ENCODE data around the gene HOXC4. TPM values are rescaled to one million over a fixed set of nuclear protein-coding genes. Genes with fewer than 3 reads are reported as not detected.

Gene HOXC4
- total and polyA plus RNA-seq, 10 of the 15 experiments (the other 5 are each of a cell fraction or from before 2014, with no cell fraction given), result 1.0 to 11.4 (median 4.2) TPM

DNA sequence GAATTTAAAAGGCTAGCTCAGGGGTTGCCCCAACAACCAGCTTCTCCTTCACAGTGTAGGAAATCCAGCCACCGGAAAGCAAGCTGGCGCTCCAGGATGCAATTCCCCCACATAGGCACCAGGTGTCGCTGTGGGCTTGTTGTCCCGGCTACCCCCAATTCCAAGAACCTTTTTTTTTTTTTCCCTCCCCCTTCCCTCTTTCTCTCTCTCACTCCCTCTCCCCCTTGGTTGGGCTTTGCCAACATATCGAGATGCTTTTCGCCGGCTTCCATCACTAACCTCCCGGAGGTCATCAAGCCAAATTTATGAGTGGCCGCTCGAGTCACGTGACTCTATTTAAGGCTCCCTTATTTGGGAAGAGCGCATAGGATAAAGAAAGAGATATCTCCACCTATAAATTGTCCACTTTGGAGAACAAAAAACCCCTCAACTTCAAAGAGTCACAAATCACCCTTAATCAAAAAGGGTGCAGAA, 21.0 kb upstream of the HOXC4 start, which contains the start of gene HOXC5:
TSS of gene HOXC5 (plus strand) at position 424 of the 474 bp plus-strand sequence. CDS start 73 bp downstream, outside the sequence.
- Histone ChIP-seq H3K27ac (ENCODE audit: control insufficient read depth, insufficient read depth) (no peak within 1 kb of the TSS), H3K4me1 (ENCODE audit: control insufficient read depth, insufficient read depth, low read length) (peaks cover 9% of the 10 kb centered on the region; the same call in 1 of the 2 replicates), H3K9me3 (replicated peaks; ENCODE audit: control insufficient read depth, insufficient read depth, low read length) (no peaks in the 10 kb centered on the region), H3K9ac (ENCODE audit: control insufficient read depth, insufficient read depth, low read length) (no peak within 1 kb of the TSS), H3K36me3 (ENCODE audit: control insufficient read depth in 2 of 2, insufficient read depth in 2 of 2, low read length in 1 of 2) (no peaks in the 10 kb centered on the region), H3K4me2 (ENCODE audit: control insufficient read depth, insufficient read depth) (peak within 1 kb of the TSS; percentile 88), H3K79me2 (ENCODE audit: control insufficient read depth, insufficient read depth, low read length) (no peaks in the 10 kb centered on the region), H4K20me1 (ENCODE audit: control insufficient read depth, insufficient read depth) (no peaks in the 10 kb centered on the region), H2AFZ (ENCODE audit: control insufficient read depth, low read depth, low read length) (peak within 1 kb of the TSS; percentile 42), H3K4me3 (peak within 1 kb of the TSS; percentile 61), H3K27me3 (replicated peaks in 1 of 2; ENCODE audit: control insufficient read depth in 2 of 2, insufficient read depth in 2 of 2, low read length in 1 of 2) (peaks cover 3 to 30% of the 10 kb centered on the region in 2 experiments)
- RAD21 ChIA-PET (ENCODE audit: unreplicated experiment), result interaction anchor here (0.7 to 12.6 kb wide), 34 partner anchors 8 to 248 kb away, joined by 3 to 222 read pairs (median 7); partner anchors contain the start of genes CBX5, HNRNPA1, HOXC10 and HOXC4
- 4% methylated on average over 12 of the region's 12 CpGs for WGBS (ENCODE audit: insufficient coverage, insufficient replicate concordance, low lambda C conversion rate, missing lambda C conversion rate)
- DNase-seq (ENCODE audit: low read depth, low spot score) (no peak), FAIRE-seq (peak; percentile 96), ATAC-seq (peak; percentile 43)
- SMC1A ChIA-PET (ENCODE audit: uncharacterized antibody, unreplicated experiment), result interaction anchor here (0.6 to 5.5 kb wide), 46 partner anchors 9 to 408 kb away, joined by 3 to 126 read pairs (median 6); partner anchors contain the start of genes HOXC10, HOXC4, HOXC8 and SMUG1
- BruUV-seq (replicated peaks), result no TSS peak
- POLR2A ChIA-PET, result interaction anchor here (0.6 to 2.1 kb wide), 11 partner anchors 9 to 416 kb away, joined by 3 to 12 read pairs (median 4); no protein-coding TSS in a partner anchor
- CTCF ChIA-PET, result interaction anchor here (0.6 to 13.4 kb wide), 50 partner anchors 8 to 465 kb away, joined by 3 to 343 read pairs (median 4); partner anchors contain the start of genes HNRNPA1, HOXC10, HOXC4 and HOXC8
- in situ Hi-C loops (cut with MboI) (no loop called here), intact Hi-C loops (cut with micrococcal nuclease; ENCODE audit: unreplicated experiment) (loop anchor here (1.0 to 2.0 kb wide), 4 partner anchors 26 to 168 kb away; no protein-coding TSS in a partner anchor)
- TF ChIP-seq ZNF384 (IDR thresholded peaks at IDR 0.05; ENCODE audit: borderline replicate concordance, low read depth, low read length), result peak; percentile 93
- TF ChIP-seq STAT1 (conservative IDR thresholded peaks at IDR 0.05), result 0 out of 2 replicates have a peak, but pooled peaks have one; percentile 20
- TF ChIP-seq POLR2A (IDR thresholded peaks at IDR 0.05; ENCODE audit: low read depth, low read length), result no peak
- TF ChIP-seq JUND (IDR thresholded peaks at IDR 0.05; ENCODE audit: low read depth, low read length), result no peak
- TF ChIP-seq RELA (IDR thresholded peaks at IDR 0.05; ENCODE audit: borderline replicate concordance, partially characterized antibody), result no peak
- no peak for TF ChIP-seq GATAD2B (conservative IDR thresholded peaks at IDR 0.05; ENCODE audit: low read depth)
- TF ChIP-seq CBX5 (IDR thresholded peaks at IDR 0.05; ENCODE audit: low read depth), result no peak
- peak; percentile 58; the same call in 1 of the 3 replicates for TF ChIP-seq POU2F2 (IDR thresholded peaks at IDR 0.05; ENCODE audit: borderline replicate concordance, low read depth, low read length)
- TF ChIP-seq, protein P1, sequence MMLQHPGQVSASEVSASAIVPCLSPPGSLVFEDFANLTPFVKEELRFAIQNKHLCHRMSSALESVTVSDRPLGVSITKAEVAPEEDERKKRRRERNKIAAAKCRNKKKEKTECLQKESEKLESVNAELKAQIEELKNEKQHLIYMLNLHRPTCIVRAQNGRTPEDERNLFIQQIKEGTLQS (IDR thresholded peaks at IDR 0.05; ENCODE audit: borderline replicate concordance, extremely low read depth, low read depth, low read length), result peak; percentile 60; the same call in 1 of the 2 replicates
- TF ChIP-seq MTA2 (IDR thresholded peaks at IDR 0.05; ENCODE audit: low read depth), result 0 out of 2 replicates have a peak, but pooled peaks have one; percentile 15
- TF ChIP-seq, protein P2, sequence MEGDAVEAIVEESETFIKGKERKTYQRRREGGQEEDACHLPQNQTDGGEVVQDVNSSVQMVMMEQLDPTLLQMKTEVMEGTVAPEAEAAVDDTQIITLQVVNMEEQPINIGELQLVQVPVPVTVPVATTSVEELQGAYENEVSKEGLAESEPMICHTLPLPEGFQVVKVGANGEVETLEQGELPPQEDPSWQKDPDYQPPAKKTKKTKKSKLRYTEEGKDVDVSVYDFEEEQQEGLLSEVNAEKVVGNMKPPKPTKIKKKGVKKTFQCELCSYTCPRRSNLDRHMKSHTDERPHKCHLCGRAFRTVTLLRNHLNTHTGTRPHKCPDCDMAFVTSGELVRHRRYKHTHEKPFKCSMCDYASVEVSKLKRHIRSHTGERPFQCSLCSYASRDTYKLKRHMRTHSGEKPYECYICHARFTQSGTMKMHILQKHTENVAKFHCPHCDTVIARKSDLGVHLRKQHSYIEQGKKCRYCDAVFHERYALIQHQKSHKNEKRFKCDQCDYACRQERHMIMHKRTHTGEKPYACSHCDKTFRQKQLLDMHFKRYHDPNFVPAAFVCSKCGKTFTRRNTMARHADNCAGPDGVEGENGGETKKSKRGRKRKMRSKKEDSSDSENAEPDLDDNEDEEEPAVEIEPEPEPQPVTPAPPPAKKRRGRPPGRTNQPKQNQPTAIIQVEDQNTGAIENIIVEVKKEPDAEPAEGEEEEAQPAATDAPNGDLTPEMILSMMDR (IDR thresholded peaks at IDR 0.05 in 2 of 3, conservative IDR thresholded peaks at IDR 0.05 in 1 of 3; ENCODE audit: control insufficient read depth in 2 of 3, extremely low read depth in 1 of 3, insufficient read depth in 1 of 3, low read depth in 3 of 3, low read length in 3 of 3), result peak; percentile 93 to 96 (median 95)
- no peak for TF ChIP-seq MTA3 (IDR thresholded peaks at IDR 0.05; ENCODE audit: borderline replicate concordance, low read length)
- no peak for TF ChIP-seq CBFB (IDR thresholded peaks at IDR 0.05; ENCODE audit: low read depth)
- TF ChIP-seq, protein P3, sequence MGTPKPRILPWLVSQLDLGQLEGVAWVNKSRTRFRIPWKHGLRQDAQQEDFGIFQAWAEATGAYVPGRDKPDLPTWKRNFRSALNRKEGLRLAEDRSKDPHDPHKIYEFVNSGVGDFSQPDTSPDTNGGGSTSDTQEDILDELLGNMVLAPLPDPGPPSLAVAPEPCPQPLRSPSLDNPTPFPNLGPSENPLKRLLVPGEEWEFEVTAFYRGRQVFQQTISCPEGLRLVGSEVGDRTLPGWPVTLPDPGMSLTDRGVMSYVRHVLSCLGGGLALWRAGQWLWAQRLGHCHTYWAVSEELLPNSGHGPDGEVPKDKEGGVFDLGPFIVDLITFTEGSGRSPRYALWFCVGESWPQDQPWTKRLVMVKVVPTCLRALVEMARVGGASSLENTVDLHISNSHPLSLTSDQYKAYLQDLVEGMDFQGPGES (IDR thresholded peaks at IDR 0.05), result 0 out of 2 replicates have a peak, but pooled peaks have one; percentile 24
- no peak for TF ChIP-seq ASH2L (IDR thresholded peaks at IDR 0.05; ENCODE audit: borderline replicate concordance, low read depth)
- TF ChIP-seq CREB1 (IDR thresholded peaks at IDR 0.05; ENCODE audit: low read depth), result no peak
- TF ChIP-seq, protein P4, sequence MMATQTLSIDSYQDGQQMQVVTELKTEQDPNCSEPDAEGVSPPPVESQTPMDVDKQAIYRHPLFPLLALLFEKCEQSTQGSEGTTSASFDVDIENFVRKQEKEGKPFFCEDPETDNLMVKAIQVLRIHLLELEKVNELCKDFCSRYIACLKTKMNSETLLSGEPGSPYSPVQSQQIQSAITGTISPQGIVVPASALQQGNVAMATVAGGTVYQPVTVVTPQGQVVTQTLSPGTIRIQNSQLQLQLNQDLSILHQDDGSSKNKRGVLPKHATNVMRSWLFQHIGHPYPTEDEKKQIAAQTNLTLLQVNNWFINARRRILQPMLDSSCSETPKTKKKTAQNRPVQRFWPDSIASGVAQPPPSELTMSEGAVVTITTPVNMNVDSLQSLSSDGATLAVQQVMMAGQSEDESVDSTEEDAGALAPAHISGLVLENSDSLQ (IDR thresholded peaks at IDR 0.05), result peak; percentile 24; the same call in 1 of the 2 replicates
- 0 out of 2 replicates have a peak, but pooled peaks have one; percentile 34 for TF ChIP-seq NFYB (IDR thresholded peaks at IDR 0.05; ENCODE audit: insufficient read depth, low read depth, low read length)
- peak; percentile 39; the same call in 1 of the 2 replicates for TF ChIP-seq ATF7 (IDR thresholded peaks at IDR 0.05; ENCODE audit: low read depth)
- peak; percentile 34; the same call in 1 of the 2 replicates for TF ChIP-seq IKZF1 (conservative IDR thresholded peaks at IDR 0.05)

Measured in GM12878 (cell line).